Small intestine (tissue), 7 donors: ENCODE measurements around the gene CATSPER1. TPM values are rescaled to one million over a fixed set of nuclear protein-coding genes. Genes with fewer than 3 reads are reported as not detected.
"Not testable (repeated sequence)": the region's sequence is repeated elsewhere in the genome, so short reads cannot be mapped to it uniquely, and the experiment has no call there.

Source experiments
- DNase-seq, 2 donors: peaks; one replicate each; pipeline versions ENCODE4 v3.0.0 to v3.0.0-alpha.2; 2013
- FAIRE-seq: peaks from 2 replicates; lab custom pipeline; 2012; peaks lifted over from hg19 to GRCh38; lab: Jason Lieb, UNC
- H3K27ac ChIP-seq, 3 donors: one replicate each; pipeline ENCODE4 v1.5.1; 2013; ENCODE audit warnings: low read length in 2 of 3, mild to moderate bottlenecking in 2 of 3, control low read depth in 1 of 3, inconsistent platforms in 1 of 3, low read depth in 1 of 3, moderate library complexity in 1 of 3
- H3K27me3 ChIP-seq, 3 donors: one replicate each; pipeline ENCODE4 v1.6.1; 2013; ENCODE audit warnings: low read length in 3 of 3, inconsistent platforms in 1 of 3; ENCODE audit not compliant: control insufficient read depth in 3 of 3, insufficient read depth in 3 of 3
- H3K36me3 ChIP-seq, 3 donors: one replicate each; pipeline ENCODE4 v1.6.1; 2013; ENCODE audit warnings: low read length in 3 of 3, inconsistent platforms in 1 of 3, low read depth in 1 of 3, mild to moderate bottlenecking in 1 of 3, moderate library complexity in 1 of 3; ENCODE audit not compliant: control insufficient read depth in 3 of 3, insufficient read depth in 2 of 3
- H3K4me1 ChIP-seq, 3 donors: one replicate each; pipeline ENCODE4 v1.6.1; 2013; ENCODE audit warnings: low read length in 2 of 3, inconsistent platforms in 1 of 3, low read depth in 1 of 3, mild to moderate bottlenecking in 1 of 3, moderate library complexity in 1 of 3; ENCODE audit not compliant: control insufficient read depth in 3 of 3, insufficient read depth in 2 of 3
- H3K4me3 ChIP-seq, 3 donors: one replicate each; pipeline ENCODE4 v1.5.1; 2013; ENCODE audit warnings: low read length in 3 of 3, control low read depth in 1 of 3, inconsistent platforms in 1 of 3, low read depth in 1 of 3, mild to moderate bottlenecking in 1 of 3, moderate library complexity in 1 of 3
- H3K9me3 ChIP-seq, 2 donors: one replicate each; pipeline ENCODE4 v1.6.1; 2013; ENCODE audit warnings: low read depth in 1 of 2, low read length in 1 of 2; ENCODE audit not compliant: control insufficient read depth in 2 of 2, insufficient read depth in 1 of 2
- WGBS, 3 donors: extraction: QIAGEN DNeasy Blood & Tissue Kit; methylation state at CpG; one replicate each; pipeline ENCODE4 v1.1.7; 2013; 5-methylcytosine and 5-hydroxymethylcytosine counted together
- polyA plus RNA-seq, 4 donors: library from polyadenylated mRNA; stranded (reverse) in 3 of 4; unstranded in 1 of 4; fragments of 200-250 nt in 3 of 4; fragments of 120-200 nt in 1 of 4; gene quantifications; one replicate each; pipeline versions ENCODE4 v1.2.1 to v1.2.3, GENCODE V29; 2013
- donor health status: healthy with polysubstance abuse.
- donor health status: control.
- donor health status: control.
- donor health status: Bipolar disorder and iron deficiency.
- donor health status: healthy.

CATSPER1 gene
- polyA plus RNA-seq, 4 donors: 0.04 TPM; not detected in 3

DNA sequence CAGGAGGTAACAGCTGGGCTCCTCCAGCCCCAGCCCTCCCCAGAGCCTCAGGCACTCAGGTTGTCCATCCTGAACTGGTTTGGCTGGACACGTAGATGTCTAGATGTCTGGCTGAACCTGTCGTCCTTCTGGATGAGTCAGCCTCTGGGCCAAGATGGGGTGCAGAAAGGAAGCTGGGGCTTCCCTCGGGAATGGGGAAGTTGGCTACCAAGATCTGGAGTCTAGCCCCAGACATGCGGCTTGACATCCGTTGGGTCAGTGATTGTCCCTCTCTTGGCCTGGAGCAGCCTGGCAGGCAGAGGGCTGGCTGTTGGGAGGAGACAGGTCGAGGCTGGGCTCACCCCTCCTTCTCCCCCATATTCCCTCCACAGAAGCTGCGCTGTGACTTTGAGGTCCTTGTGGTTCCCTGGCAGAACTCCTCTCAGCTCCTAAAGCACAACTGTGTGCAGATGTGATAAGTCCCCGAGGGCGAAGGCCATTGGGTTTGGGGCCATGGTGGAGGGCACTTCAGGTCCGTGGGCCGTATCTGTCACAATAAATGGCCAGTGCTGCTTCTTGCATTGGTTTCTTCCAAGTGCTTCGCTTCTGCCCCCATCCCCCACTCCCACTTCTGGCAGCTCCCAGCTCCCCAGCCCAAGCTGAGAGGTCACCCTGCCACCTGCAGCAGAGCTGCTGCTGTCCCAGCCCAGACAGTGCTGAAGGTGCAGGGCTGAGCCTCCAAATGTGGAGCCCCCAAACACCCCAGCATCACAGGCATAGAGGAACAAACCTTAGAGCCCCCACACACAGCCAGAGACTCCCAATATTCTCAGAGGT, 13.1 kb downstream of the CATSPER1 start:
- no peaks in the 10 kb centered on the region for H3K9me3 ChIP-seq
- no peak overlapping the region for H3K27ac ChIP-seq
- no peak for FAIRE-seq
- WGBS, 3 donors: 35 to 49% (median 41%) methylated on average over 11 to 12 of the region's 12 CpGs
- DNase-seq: no peak
- H3K36me3 ChIP-seq: no peaks in the 10 kb centered on the region
- no peak overlapping the region for H3K4me3 ChIP-seq
- peaks cover 0 to 2% (median 0%) of the 10 kb centered on the region in 3 donors for H3K4me1 ChIP-seq
- H3K27me3 ChIP-seq: peaks cover 0 to 50% (median 15%) of the 10 kb centered on the region in 3 donors

DNA sequence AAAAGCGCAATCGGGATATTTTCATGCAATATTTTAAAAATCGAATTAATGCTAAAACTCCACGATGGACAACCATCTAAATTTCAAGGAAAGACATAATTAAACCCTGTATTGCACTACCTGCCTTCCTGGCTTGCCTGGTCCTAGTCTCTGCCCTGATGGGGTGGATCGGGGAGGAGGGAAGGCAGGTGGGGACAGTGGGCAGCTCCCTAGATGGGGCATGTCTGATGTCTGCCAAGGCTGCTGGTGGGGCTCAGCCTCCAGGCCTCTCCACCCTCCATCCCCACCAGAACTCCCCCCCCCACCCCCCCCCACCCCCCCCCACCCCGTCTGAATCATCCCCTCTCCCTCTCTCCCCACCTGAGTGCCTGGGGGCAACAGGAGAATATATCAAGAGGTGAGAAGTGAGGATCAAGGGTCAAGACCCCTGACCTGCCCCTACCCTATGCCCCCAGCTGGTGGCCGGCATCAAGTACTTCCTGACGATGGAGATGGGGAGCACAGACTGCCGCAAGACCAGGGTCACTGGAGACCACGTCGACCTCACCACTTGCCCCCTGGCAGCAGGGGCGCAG, 13.8 kb downstream of the CATSPER1 start:
- 51 to 62% (median 60%) methylated on average over 11 of the region's 12 CpGs for whole genome bisulfite sequencing, 3 donors
- FAIRE-seq (no peak), DNase-seq (no peak)
- Histone ChIP-seq H3K9me3 (no peaks in the 10 kb centered on the region), H3K4me1 (peaks cover 0 to 2% (median 0%) of the 10 kb centered on the region in 3 donors), H3K4me3 (no peak overlapping the region), H3K36me3 (no peaks in the 10 kb centered on the region), H3K27me3 (peaks cover 0 to 54% (median 15%) of the 10 kb centered on the region in 3 donors), H3K27ac (no peak overlapping the region)

- Histone ChIP-seq H3K27ac (no peak within 1 kb of the TSS), H3K4me1 (peaks cover 0 to 2% (median 0%) of the 10 kb centered on the region in 3 donors), H3K36me3 (peaks cover 0 to 4% (median 0%) of the 10 kb centered on the region in 3 donors), H3K4me3 (peak within 1 kb of the TSS in 1 of 3 donors; percentile 8), H3K27me3 (peaks cover 0 to 54% (median 15%) of the 10 kb centered on the region in 3 donors), H3K9me3 (no peaks in the 10 kb centered on the region)
- WGBS, 3 donors: 5 to 6% (median 5%) methylated on average over 54 to 61 of the region's 61 CpGs
- FAIRE-seq (no peak), DNase-seq (peak in 1 of 2 donors; percentile 21)
Measured at GRCh38 chr11:66011785-66012303, 14.4 kb downstream of the CATSPER1 start, which contains the start of gene CST6. CST6 (plus strand) TSS chr11:66012008; CDS start chr11:66012045, 37 bp downstream.

- Histone ChIP-seq H3K27ac (no peak overlapping the region), H3K4me3 (no peak overlapping the region), H3K9me3 (no peaks in the 10 kb centered on the region), H3K36me3 (peaks cover 0 to 10% (median 0%) of the 10 kb centered on the region in 3 donors), H3K4me1 (peaks cover 0 to 2% (median 0%) of the 10 kb centered on the region in 3 donors), H3K27me3 (peaks cover 0 to 54% (median 15%) of the 10 kb centered on the region in 3 donors)
- DNase-seq (no peak), FAIRE-seq (no peak)
- WGBS, 3 donors: 28 to 47% (median 43%) methylated on average over 12 to 14 of the region's 14 CpGs
Measured at GRCh38 chr11:66011239-66011784, 15.0 kb downstream of the CATSPER1 start.

GRCh38 chr11:66010036-66010435, 16.2 kb downstream of the CATSPER1 start:
- not testable (repeated sequence) for DNase-seq, H3K9me3 ChIP-seq, H3K4me1 ChIP-seq, H3K4me3 ChIP-seq, FAIRE-seq, H3K27ac ChIP-seq
- peaks cover 0 to 54% (median 15%) of the 10 kb centered on the region in 3 donors for H3K27me3 ChIP-seq
- peaks cover 0 to 20% (median 0%) of the 10 kb centered on the region in 3 donors for H3K36me3 ChIP-seq
- 60 to 77% (median 63%) methylated on average over 4 of the region's 4 CpGs for WGBS, 3 donors

DNA sequence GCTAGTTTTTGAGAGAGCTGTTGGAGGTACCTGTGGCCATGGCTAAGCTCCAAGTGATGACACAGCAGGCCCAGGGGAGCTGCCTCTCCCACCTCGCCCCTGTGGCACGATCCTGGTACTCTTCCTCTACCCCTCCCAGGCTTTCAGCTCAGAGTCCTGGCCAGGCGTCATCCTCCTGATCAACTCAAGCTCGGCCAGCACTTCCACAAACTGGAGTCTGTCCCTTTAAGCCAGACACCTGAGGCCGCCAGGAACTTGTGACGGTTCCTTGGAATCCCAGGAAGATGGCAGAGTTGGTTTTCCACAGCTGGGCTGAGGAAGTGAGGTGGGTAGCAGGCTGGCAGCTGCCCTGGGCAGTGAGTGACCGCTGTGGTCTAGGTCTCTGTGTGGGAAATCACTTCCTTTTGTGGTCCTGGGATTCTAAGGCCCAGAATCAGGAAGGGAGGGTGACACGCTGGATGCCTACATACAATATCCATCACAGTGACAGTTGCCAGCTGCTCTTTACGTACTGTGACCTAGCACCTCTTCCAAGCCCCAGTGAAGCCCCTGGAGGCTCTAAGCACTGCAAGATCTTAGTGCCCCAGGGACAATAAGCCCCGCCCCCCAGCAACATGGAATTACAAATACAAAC, 17.7 kb downstream of the CATSPER1 start:
- DNase-seq (no peak), FAIRE-seq (no peak)
- 56 to 63% (median 60%) methylated on average over 10 of the region's 10 CpGs for WGBS, 3 donors
- Histone ChIP-seq H3K9me3 (no peaks in the 10 kb centered on the region), H3K4me1 (peaks cover 0 to 2% (median under 1%) of the 10 kb centered on the region in 3 donors), H3K4me3 (no peak overlapping the region), H3K27ac (no peak overlapping the region), H3K36me3 (peaks cover 0 to 32% (median 2%) of the 10 kb centered on the region in 3 donors), H3K27me3 (peaks cover 0 to 50% (median 12%) of the 10 kb centered on the region in 3 donors)

DNA sequence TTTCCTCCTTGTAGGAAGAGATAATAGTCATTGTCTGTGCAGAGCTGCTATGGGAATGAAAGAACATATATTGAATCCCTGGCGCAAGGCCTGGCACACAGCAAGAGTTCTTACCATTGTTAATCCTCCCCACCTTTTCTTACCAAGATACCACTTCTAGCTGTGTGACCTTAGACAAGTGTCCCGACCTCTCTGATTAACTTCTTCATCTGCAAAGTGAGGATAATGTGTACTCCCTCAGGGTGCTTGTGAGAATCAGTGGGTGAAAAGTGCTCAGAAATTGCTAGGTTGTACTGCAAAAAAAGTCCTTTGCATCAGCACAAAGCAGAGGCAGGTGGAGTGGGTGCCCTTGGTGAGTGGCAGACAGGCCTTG, 18.2 kb downstream of the CATSPER1 start:
- H3K4me3 ChIP-seq: no peak overlapping the region
- no peak for FAIRE-seq
- no peaks in the 10 kb centered on the region for H3K9me3 ChIP-seq
- WGBS, 3 donors: 73 to 89% (median 89%) methylated on average over 2 of the region's 2 CpGs
- H3K27ac ChIP-seq: no peak overlapping the region
- peaks cover 0 to 45% (median 11%) of the 10 kb centered on the region in 3 donors for H3K27me3 ChIP-seq
- DNase-seq: no peak
- peaks cover 0 to 37% (median 2%) of the 10 kb centered on the region in 3 donors for H3K36me3 ChIP-seq
- H3K4me1 ChIP-seq: peaks cover 2 to 6% (median 2%) of the 10 kb centered on the region in 3 donors
